K562 (cell line): ENCODE data around the gene KIF26B. TPM values are rescaled to one million over a fixed set of nuclear protein-coding genes. Genes with fewer than 3 reads are reported as not detected.

ENCODE experiments used
- ATAC-seq: fragments of 200-7000 bp; cut with Tn5 transposase; 3 replicates; pipeline ENCODE4 v1.9.1; 2020; ENCODE audit warnings: moderate library complexity
- BruUV-seq: library from RNA; stranded (reverse); fragments of 400-500 nt; replicated peaks from 2 replicates; lab custom pipeline; 2021; lab: Mats Ljungman, UMichigan
- CTCF ChIA-PET: fragments of 300-600 bp; formaldehyde crosslinking; extraction: SDS; loops from one replicate; lab custom pipeline; 2021; ENCODE audit warnings: low intra/inter-chr PET ratio; lab: Yijun Ruan, JAX
- POLR2A ChIA-PET: fragments of 300-600, 350-650 bp; sonication (Branson Sonifier 250); formaldehyde crosslinking; extraction: SDS; loops from one replicate; lab custom pipeline; 2021; ENCODE audit warnings: antibody characterized with exemption, inconsistent platforms; lab: Yijun Ruan, JAX
- DNase-seq, 4 experiments: peaks; one replicate each; pipeline versions ENCODE4 v3.0.0 to v3.0.0-alpha.2; 2011 to 2018; ENCODE audit warnings: low spot score in 3 of 4, mixed read lengths in 3 of 4; ENCODE audit errors: extremely low read depth in 1 of 4
- FAIRE-seq: peaks from 2 replicates; lab custom pipeline; 2011; peaks lifted over from hg19 to GRCh38; lab: Jason Lieb, UNC
- H2AFZ ChIP-seq: 2 replicates; pipeline ENCODE4 v1.6.0; 2011; ENCODE audit warnings: low read depth, low read length, control low read depth, inconsistent platforms
- H3K27ac ChIP-seq: fragments of 200-600 bp; 3 replicates; pipeline ENCODE4 v1.8.0; 2011; ENCODE audit warnings: low read depth, mild to moderate bottlenecking, control low read depth, inconsistent platforms, low read length, moderate library complexity, mixed read lengths; ENCODE audit errors: extremely low read depth
- H3K27me3 ChIP-seq, 2 experiments: fragments of 300-600 bp in 1 of 2; 2 replicates in 1 of 2; 3 replicates in 1 of 2; pipeline versions ENCODE4 v1.6.0 to v1.8.0; 2011; ENCODE audit warnings: inconsistent platforms in 2 of 2, low read length in 2 of 2, mild to moderate bottlenecking in 1 of 2, mixed read lengths in 1 of 2, moderate library complexity in 1 of 2; ENCODE audit not compliant: control insufficient read depth in 2 of 2, insufficient read depth in 2 of 2
- H3K36me3 ChIP-seq: fragments of 300-600 bp; 3 replicates; pipeline ENCODE4 v1.8.0; 2011; ENCODE audit warnings: mild to moderate bottlenecking, low read length, inconsistent platforms; ENCODE audit not compliant: control insufficient read depth, insufficient read depth
- H3K4me1 ChIP-seq, 2 experiments: fragments of 200-600 bp in 1 of 2; replicated peaks in 1 of 2; 2 replicates in 1 of 2; 3 replicates in 1 of 2; pipeline versions ENCODE4 v1.5.1 to v1.8.0; 2011; ENCODE audit warnings: inconsistent platforms in 2 of 2, low read length in 2 of 2, mild to moderate bottlenecking in 1 of 2, mixed read lengths in 1 of 2, moderate library complexity in 1 of 2; ENCODE audit not compliant: control insufficient read depth in 2 of 2, insufficient read depth in 2 of 2
- H3K4me2 ChIP-seq: 2 replicates; pipeline ENCODE4 v1.6.1; 2011; ENCODE audit warnings: low read length, control low read depth, inconsistent platforms, mixed read lengths; ENCODE audit not compliant: insufficient read depth
- H3K4me3 ChIP-seq: fragments of 200-600 bp; sonication (generic), shearing (Covaris generic); 2 replicates; pipeline ENCODE4 v1.5.1; 2016; ENCODE audit warnings: control low read depth, inconsistent platforms
- H3K79me2 ChIP-seq: fragments of 200-600 bp; 3 replicates; pipeline ENCODE4 v1.8.0; 2011; ENCODE audit warnings: low read length, inconsistent platforms; ENCODE audit not compliant: control insufficient read depth, insufficient read depth
- H3K9ac ChIP-seq, 2 experiments: 2 replicates each; pipeline versions ENCODE4 v1.6.0 to v1.6.1; 2011; ENCODE audit warnings: low read depth in 2 of 2, low read length in 2 of 2, control low read depth in 1 of 2, inconsistent platforms in 1 of 2, mild to moderate bottlenecking in 1 of 2, mixed read lengths in 1 of 2; ENCODE audit not compliant: insufficient read depth in 1 of 2
- H3K9me1 ChIP-seq: one replicate; pipeline ENCODE4 v1.6.0; 2011; ENCODE audit warnings: inconsistent platforms, mild to moderate bottlenecking, low read length, moderate library complexity; ENCODE audit not compliant: control insufficient read depth, insufficient read depth
- H3K9me3 ChIP-seq: replicated peaks from 2 replicates; pipeline ENCODE4 v1.5.1; 2011; ENCODE audit warnings: low read depth, low read length, inconsistent platforms; ENCODE audit not compliant: control insufficient read depth, insufficient read depth
- H4K20me1 ChIP-seq: replicated peaks from 2 replicates; pipeline ENCODE4 v1.6.1; 2011; ENCODE audit warnings: low read length, inconsistent platforms, mixed read lengths; ENCODE audit not compliant: control insufficient read depth, insufficient read depth
- FOXA3 ChIP-seq, 2 experiments: fragments of 450-650 bp in 1 of 2; sonication (generic) in 1 of 2; formaldehyde crosslinking; IDR thresholded peaks in 1 of 2; conservative IDR thresholded peaks in 1 of 2; 2 replicates each; pipeline versions ENCODE4 v1.4.0 to v1.8.0; 2020 to 2022; ENCODE audit warnings: mild to moderate bottlenecking in 2 of 2, missing genetic modification reagents in 1 of 2
- JUNB ChIP-seq: fragments of 450-650 bp; formaldehyde crosslinking; conservative IDR thresholded peaks from 2 replicates; pipeline ENCODE4 v1.4.0; 2020; ENCODE audit warnings: mild to moderate bottlenecking
- TRIM24 ChIP-seq, 2 experiments: fragments of 450-650 bp; IDR thresholded peaks; 2 replicates each; pipeline ENCODE4 v1.6.1; 2016
- YY1 ChIP-seq, 3 experiments: IDR thresholded peaks; 2 replicates each; pipeline ENCODE4 v1.6.1; 2011; ENCODE audit warnings: low read length in 2 of 3, mild to moderate bottlenecking in 2 of 3, moderate library complexity in 2 of 3, borderline replicate concordance in 1 of 3, control low read depth in 1 of 3, low read depth in 1 of 3; ENCODE audit not compliant: insufficient read depth in 3 of 3, insufficient replicate concordance in 2 of 3, control insufficient read depth in 1 of 3, insufficient read length in 1 of 3; ENCODE audit errors: extremely low read depth in 1 of 3
- WGBS: fragments of 100-300 bp; shearing (Covaris generic); methylation state at CpG from one replicate; pipeline ENCODE4 v1.1.6; 2016; ENCODE audit warnings: low coverage, mixed read lengths; ENCODE audit not compliant: insufficient coverage; ENCODE audit errors: missing lambda C conversion rate; 5-methylcytosine and 5-hydroxymethylcytosine counted together
- in situ Hi-C: fragments of 300-500 bp; cut with MboI; formaldehyde crosslinking; loops from 4 replicates; pipeline ENCODE4 v1.15.0; 2018; ENCODE audit warnings: inconsistent platforms, mixed read lengths
- intact Hi-C: fragments of 100-400 bp; cut with micrococcal nuclease; formaldehyde crosslinking; loops from 2 replicates; pipeline ENCODE4 v1.14.2; 2022
- polyA plus RNA-seq, 8 experiments: library from polyadenylated mRNA; depleted of rRNA in 4 of 8; stranded (reverse) in 5 of 8; unstranded in 3 of 8; fragments of >200 nt; fragmentation: Nextera tagmentation in 2 of 8; fragmentation: Illumina TruSeq in 1 of 8; extraction: Ambion mirVana in 2 of 8; extraction: Trizol in 1 of 8; gene quantifications; 2 replicates each; pipeline versions ENCODE4 v1.2.1 to v1.2.3, GENCODE V29; 2011 to 2014; ENCODE audit warnings: inconsistent platforms in 1 of 8, missing spikeins in 1 of 8
- total RNA-seq, 7 experiments: library from RNA; depleted of rRNA in 6 of 7; stranded (reverse); fragments of >200 nt in 6 of 7; fragmentation: Illumina TruSeq in 2 of 7; extraction: Trizol in 2 of 7; gene quantifications; 2 replicates each; pipeline versions ENCODE4 v1.2.1 to v1.2.3, GENCODE V29; 2011 to 2021; ENCODE audit warnings: low replicate concordance in 1 of 7

KIF26B gene
- total and polyA plus RNA-seq, 9 of the 15 experiments (the other 6 are each of a cell fraction or from before 2014, with no cell fraction given), result 0.02 to 0.08 (median 0.03) TPM; not detected in 6

DNA sequence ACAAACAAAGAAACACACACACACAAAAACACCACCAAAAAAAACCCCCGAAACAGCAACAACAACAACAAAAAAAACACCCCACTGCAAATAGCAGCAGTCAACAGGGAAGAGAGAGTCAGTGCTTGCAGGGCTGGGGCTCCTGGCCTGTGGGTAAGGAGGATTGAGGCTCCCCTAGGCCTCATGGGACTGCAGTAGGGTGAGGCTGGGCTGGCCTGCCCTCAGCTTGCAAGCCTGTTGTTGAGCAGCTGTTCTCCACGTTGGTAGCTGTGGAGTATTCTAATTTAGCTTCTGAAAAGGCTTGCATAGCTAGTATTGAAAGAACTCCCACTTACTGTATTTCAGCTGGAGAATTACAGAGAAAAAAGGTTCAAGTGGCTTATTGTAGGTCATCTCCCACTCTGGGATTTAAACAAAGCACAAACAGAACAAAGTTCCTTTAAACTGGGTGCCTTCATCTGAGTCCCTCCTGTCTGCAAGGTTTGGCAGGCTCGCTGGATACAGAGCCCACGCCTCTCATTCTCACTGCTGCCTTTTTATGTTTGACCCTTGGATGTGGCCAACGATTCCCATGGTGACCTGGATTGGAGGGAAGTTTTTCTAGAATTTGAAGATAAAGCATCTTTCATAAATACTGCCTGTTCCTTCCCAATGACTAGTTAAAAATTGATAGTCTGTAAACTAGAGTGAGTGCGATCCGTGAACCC is 247.2 kb downstream of the KIF26B start:
- Histone ChIP-seq H3K4me1 (no peaks in the 10 kb centered on the region), H3K27ac (no peak overlapping the region), H4K20me1 (no peaks in the 10 kb centered on the region), H3K79me2 (no peaks in the 10 kb centered on the region)
- CTCF ChIA-PET, result no interaction called here
- no peak for DNase-seq
- POLR2A ChIA-PET, result interaction anchor here (1.4 kb wide), 1 partner anchor 9 kb away, joined by 3 read pairs; no protein-coding TSS in a partner anchor
- 5% methylated on average over 7 of the region's 7 CpGs for WGBS
- TF ChIP-seq FOXA3 (CRISPR knock-in tag; conservative IDR thresholded peaks at IDR 0.05 in 1 of 2, IDR thresholded peaks at IDR 0.05 in 1 of 2), result no peak
- TF ChIP-seq TRIM24 (IDR thresholded peaks at IDR 0.05), result no peak
- TF ChIP-seq JUNB (CRISPR knock-in tag), result no peak
- TF ChIP-seq YY1 (IDR thresholded peaks at IDR 0.05; ENCODE audit: borderline replicate concordance in 1 of 3, control insufficient read depth in 1 of 3, extremely low read depth in 1 of 3, insufficient read depth in 3 of 3, insufficient read length in 1 of 3, insufficient replicate concordance in 2 of 3, low read depth in 1 of 3, low read length in 2 of 3), result no peak
- TF ChIP-seq, all 486 proteins: peak for 0
- H3K27me3 ChIP-seq, result peaks cover 27 to 50% of the 10 kb centered on the region in 2 experiments
- no peak overlapping the region for H3K9ac ChIP-seq
- intact Hi-C loops, result no loop called here
- H2AFZ ChIP-seq, result no peak overlapping the region
- BruUV-seq, result no TSS peak
- ATAC-seq (no peak), FAIRE-seq (no peak)
- no peaks in the 10 kb centered on the region for H3K9me3 ChIP-seq
- in situ Hi-C loops, result no loop called here
- no peak overlapping the region for H3K4me2 ChIP-seq
- no peaks in the 10 kb centered on the region for H3K36me3 ChIP-seq
- no peak overlapping the region for H3K4me3 ChIP-seq
- H3K9me1 ChIP-seq, result no peaks in the 10 kb centered on the region
